SU-DHL-6 (cell line): ENCODE data around the gene WWC1.

Experiments used
- H2AFZ ChIP-seq: fragments of 200-600 bp; sonication (generic); 2 replicates; pipeline ENCODE4 v1.6.1; 2014; ENCODE audit warnings: low read depth, mild to moderate bottlenecking, moderate library complexity, mixed read lengths, antibody characterized with exemption, low read length; ENCODE audit not compliant: severe bottlenecking
- H3F3A ChIP-seq: fragments of 200-600 bp; shearing (Covaris generic); 2 replicates; pipeline ENCODE4 v1.6.0; 2016; ENCODE audit warnings: antibody characterized with exemption, mild to moderate bottlenecking; ENCODE audit not compliant: insufficient read depth
- H3K27ac ChIP-seq: fragments of 200-600 bp; sonication (generic); 2 replicates; pipeline ENCODE4 v1.5.1; 2016; ENCODE audit warnings: low read depth, mild to moderate bottlenecking, low read length, moderate library complexity, mixed read lengths
- H3K27me3 ChIP-seq: fragments of 200-600 bp; sonication (generic), shearing (Covaris generic); 2 replicates; pipeline ENCODE4 v1.6.0; 2014; ENCODE audit warnings: mild to moderate bottlenecking, low read length
- H3K36me3 ChIP-seq: fragments of 200-600 bp; sonication (generic); 2 replicates; pipeline ENCODE4 v1.6.1; 2014; ENCODE audit warnings: mild to moderate bottlenecking, low read length, mixed read lengths
- H3K4me2 ChIP-seq: fragments of 300-600, 200-600 bp; shearing (Covaris generic), sonication (generic); 2 replicates; pipeline ENCODE4 v1.6.0; 2014; ENCODE audit warnings: low read length, low read depth, mild to moderate bottlenecking; ENCODE audit not compliant: poor library complexity, severe bottlenecking
- H3K4me3 ChIP-seq: fragments of 200-600 bp; sonication (generic); 2 replicates; pipeline ENCODE4 v1.5.1; 2014; ENCODE audit warnings: antibody characterized with exemption, low read length, mild to moderate bottlenecking, mixed read lengths; ENCODE audit not compliant: insufficient read depth, poor library complexity, severe bottlenecking
- H3K79me2 ChIP-seq: fragments of 200-600 bp; sonication (generic); 2 replicates; pipeline ENCODE4 v1.6.1; 2014; ENCODE audit warnings: mild to moderate bottlenecking, low read length, moderate library complexity; ENCODE audit not compliant: insufficient read depth
- H3K9ac ChIP-seq: fragments of 200-600 bp; sonication (generic); 2 replicates; pipeline ENCODE4 v1.7.0; 2014; ENCODE audit warnings: mild to moderate bottlenecking, low read length
- H3K9me2 ChIP-seq: fragments of 200-600 bp; sonication (generic); replicated peaks from 2 replicates; pipeline ENCODE4 v1.6.1; 2014; ENCODE audit warnings: low read length; ENCODE audit not compliant: insufficient read depth
- H3K9me3 ChIP-seq: fragments of 200-600 bp; sonication (generic); 2 replicates; pipeline ENCODE4 v1.6.1; 2014; ENCODE audit warnings: low read length, mixed read lengths; ENCODE audit not compliant: insufficient read depth
- H4K20me1 ChIP-seq: fragments of 200-600 bp; sonication (generic); 2 replicates; pipeline ENCODE4 v1.6.1; 2014; ENCODE audit warnings: low read depth, mild to moderate bottlenecking, antibody characterized with exemption, low read length, moderate library complexity, mixed read lengths
- CTCF ChIP-seq: fragments of 200-600 bp; sonication (generic); IDR thresholded peaks from one replicate; pipeline ENCODE4 v1.5.1; 2017; ENCODE audit warnings: antibody characterized with exemption, mild to moderate bottlenecking, low read length, moderate library complexity; ENCODE audit not compliant: insufficient read depth, poor library complexity, severe bottlenecking
- EZH2phosphoT487 ChIP-seq: fragments of 200-600 bp; sonication (generic), shearing (Covaris generic); conservative IDR thresholded peaks from 2 replicates; pipeline ENCODE4 v1.6.1; 2018; ENCODE audit warnings: mild to moderate bottlenecking, antibody characterized with exemption, low read length, moderate library complexity, mixed read lengths

The WWC1 gene

GRCh38 chr5:168400429-168401220, 109.2 kb downstream of the WWC1 start:
- Histone ChIP-seq H3K79me2 (no peaks in the 10 kb centered on the region), H3K4me2 (no peak overlapping the region), H3K27me3 (no peaks in the 10 kb centered on the region), H3F3A (no peaks in the 10 kb centered on the region), H3K4me3 (no peak overlapping the region), H3K27ac (no peak overlapping the region), H2AFZ (no peak overlapping the region), H3K36me3 (no peaks in the 10 kb centered on the region), H3K9me2 (no peaks in the 10 kb centered on the region), H3K9ac (no peak overlapping the region), H4K20me1 (no peaks in the 10 kb centered on the region), H3K9me3 (no peaks in the 10 kb centered on the region)
- TF ChIP-seq EZH2phosphoT487 = no peak
- TF ChIP-seq CTCF = no peak

- Histone ChIP-seq H3K4me2 (no peak overlapping the region), H2AFZ (no peak overlapping the region), H3F3A (no peaks in the 10 kb centered on the region), H3K9me2 (no peaks in the 10 kb centered on the region), H3K79me2 (no peaks in the 10 kb centered on the region), H3K36me3 (no peaks in the 10 kb centered on the region), H3K9ac (no peak overlapping the region), H3K27ac (no peak overlapping the region), H3K27me3 (no peaks in the 10 kb centered on the region), H3K9me3 (no peaks in the 10 kb centered on the region), H4K20me1 (no peaks in the 10 kb centered on the region), H3K4me3 (no peak overlapping the region)
- TF ChIP-seq CTCF = no peak
- TF ChIP-seq EZH2phosphoT487 = no peak
These were observed 109.8 kb downstream of the WWC1 start for GRCh38 chr5:168401226-168401625.

DNA sequence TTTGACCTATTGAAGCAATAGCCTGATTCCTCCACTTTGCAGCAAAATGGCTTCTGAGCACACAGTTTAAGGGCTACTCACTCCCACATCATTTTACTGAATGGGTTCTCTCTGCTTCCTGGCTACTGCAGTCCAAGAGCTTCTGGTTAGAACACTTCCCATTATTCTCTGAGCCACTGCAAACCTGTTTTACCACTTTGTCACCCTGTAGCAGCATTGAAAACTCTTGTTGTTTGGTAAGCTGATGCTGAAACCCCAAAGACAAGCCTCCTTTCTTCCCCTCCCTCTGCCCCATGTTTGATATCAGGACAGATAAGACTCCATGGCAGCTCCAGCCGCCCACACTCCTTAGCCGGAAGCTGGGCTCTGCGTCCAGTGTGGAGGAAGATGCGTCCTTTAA, 110.4 kb downstream of the WWC1 start:
- no peaks in the 10 kb centered on the region for H4K20me1 ChIP-seq
- no peaks in the 10 kb centered on the region for H3F3A ChIP-seq
- no peak overlapping the region for H3K9ac ChIP-seq
- H3K9me3 ChIP-seq = no peaks in the 10 kb centered on the region
- no peaks in the 10 kb centered on the region for H3K79me2 ChIP-seq
- no peaks in the 10 kb centered on the region for H3K9me2 ChIP-seq
- no peak overlapping the region for H2AFZ ChIP-seq
- TF ChIP-seq EZH2phosphoT487 (no peak), CTCF (no peak)
- H3K27ac ChIP-seq = no peak overlapping the region
- H3K36me3 ChIP-seq = no peaks in the 10 kb centered on the region
- no peak overlapping the region for H3K4me3 ChIP-seq
- H3K27me3 ChIP-seq = no peaks in the 10 kb centered on the region
- H3K4me2 ChIP-seq = no peak overlapping the region
